ENCODE results near the gene GOLGA6L24. TPM values are rescaled to one million over a fixed set of nuclear protein-coding genes. Genes with fewer than 3 reads are reported as not detected.
"Not testable (repeated sequence)": the region's sequence is repeated elsewhere in the genome, so short reads cannot be mapped to it uniquely, and the experiment has no call there.

GOLGA6L24 gene, protein sequence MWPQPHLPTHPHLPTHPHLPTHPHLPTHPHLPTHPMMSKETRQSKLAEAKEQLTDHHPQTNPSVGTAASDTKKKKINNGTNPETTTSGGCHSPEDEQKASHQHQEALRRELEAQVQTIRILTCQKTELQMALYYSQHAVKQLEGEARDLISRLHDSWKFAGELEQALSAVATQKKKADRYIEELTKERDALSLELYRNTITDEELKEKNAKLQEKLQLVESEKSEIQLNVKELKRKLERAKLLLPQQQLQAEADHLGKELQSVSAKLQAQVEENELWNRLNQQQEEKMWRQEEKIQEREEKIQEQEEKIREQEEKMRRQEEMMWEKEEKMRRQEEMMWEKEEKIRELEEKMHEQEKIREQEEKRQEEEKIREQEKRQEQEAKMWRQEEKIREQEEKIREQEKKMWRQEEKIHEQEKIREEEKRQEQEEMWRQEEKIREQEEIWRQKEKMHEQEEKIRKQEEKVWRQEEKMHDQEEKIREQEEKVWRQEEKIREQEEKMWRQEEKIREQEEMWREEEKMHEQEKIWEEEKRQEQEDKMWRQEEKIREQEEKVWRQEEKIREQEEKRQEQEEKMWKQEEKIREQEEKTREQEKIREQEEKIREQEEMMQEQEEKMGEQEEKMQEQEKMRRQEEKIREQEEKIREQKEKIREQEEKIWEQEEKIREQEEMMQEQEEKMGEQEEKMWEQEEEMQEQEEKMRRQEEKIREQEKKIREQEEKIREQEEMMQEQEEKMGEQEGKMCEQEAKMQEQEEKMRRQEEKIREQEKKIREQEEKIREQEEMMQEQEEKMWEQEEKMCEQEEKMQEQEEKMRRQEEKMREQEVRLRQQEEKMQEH
- total RNA-seq: not detected in 2 replicates
- long read RNA-seq: 0 reads

DNA sequence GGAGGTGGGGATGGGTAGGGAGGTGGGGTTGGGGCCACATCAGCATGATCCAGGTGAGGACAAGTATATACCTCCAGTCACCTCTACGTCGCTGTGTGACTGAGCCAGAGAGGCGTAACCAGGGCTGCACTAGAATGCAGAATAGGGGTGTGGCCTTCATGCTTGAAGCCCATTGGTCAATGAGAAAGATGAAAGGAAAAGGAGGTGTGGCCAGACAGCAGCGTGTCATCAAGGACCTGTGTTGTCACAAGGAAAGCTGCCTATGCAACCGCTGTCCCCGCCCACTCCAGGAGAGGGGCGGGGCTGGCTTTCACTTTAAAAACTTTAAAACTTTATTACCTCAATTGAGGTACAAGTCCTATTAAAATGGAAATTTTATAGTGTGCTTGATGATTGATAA, at the start of gene GOLGA6L24:
Gene GOLGA6L24 (minus strand): TSS at position 101 of the 400 bp plus-strand sequence. CDS start 61 bp downstream, at position 40.
- H3K9me3 Mint-ChIP-seq (ENCODE audit: unreplicated experiment); H3K27ac Mint-ChIP-seq (ENCODE audit: unreplicated experiment); H3K4me3 Mint-ChIP-seq (ENCODE audit: unreplicated experiment); H3K36me3 Mint-ChIP-seq (ENCODE audit: unreplicated experiment); DNase-seq (ENCODE audit: extremely low spot score, unreplicated experiment); H3K4me1 Mint-ChIP-seq (ENCODE audit: unreplicated experiment); H3K27me3 Mint-ChIP-seq (ENCODE audit: unreplicated experiment): not testable (repeated sequence)

DNA sequence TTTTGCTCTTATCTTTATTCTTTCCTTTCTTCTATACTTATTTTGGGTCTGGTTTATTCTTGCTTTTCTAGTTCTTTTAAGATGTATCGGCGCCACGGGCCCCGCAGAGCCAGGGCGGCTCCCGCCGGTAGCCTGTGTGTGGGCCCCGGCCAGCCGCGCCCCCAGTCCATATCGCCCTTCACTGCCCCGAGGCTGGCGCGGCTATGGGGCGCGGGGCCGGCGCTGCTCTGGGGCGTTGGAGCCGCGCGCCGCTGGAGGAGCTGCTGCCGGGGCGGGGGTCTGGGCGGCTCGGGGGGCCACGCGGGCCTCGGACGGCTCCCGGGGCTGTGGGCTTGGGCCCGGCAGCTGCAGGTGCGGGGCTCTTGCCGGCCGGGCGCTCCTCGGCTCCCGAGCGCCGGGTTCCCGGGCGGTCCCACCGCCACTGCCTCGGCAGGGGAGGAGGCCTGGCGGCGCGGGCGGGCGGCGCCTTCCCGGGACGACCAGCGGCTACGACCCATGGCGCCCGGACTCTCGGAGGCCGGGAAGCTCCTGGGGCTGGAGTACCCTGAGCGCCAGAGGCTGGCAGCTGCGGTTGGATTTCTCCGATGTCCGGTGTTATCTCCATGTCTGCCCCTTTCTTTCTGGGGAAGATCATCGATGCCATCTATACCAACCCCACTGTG, 45.0 kb upstream of the GOLGA6L24 start:
- not testable (repeated sequence) for H3K27ac Mint-ChIP-seq (ENCODE audit: unreplicated experiment); H3K27me3 Mint-ChIP-seq (ENCODE audit: unreplicated experiment); DNase-seq (ENCODE audit: extremely low spot score, unreplicated experiment); H3K4me1 Mint-ChIP-seq (ENCODE audit: unreplicated experiment); H3K4me3 Mint-ChIP-seq (ENCODE audit: unreplicated experiment); H3K9me3 Mint-ChIP-seq (ENCODE audit: unreplicated experiment); H3K36me3 Mint-ChIP-seq (ENCODE audit: unreplicated experiment)

DNA sequence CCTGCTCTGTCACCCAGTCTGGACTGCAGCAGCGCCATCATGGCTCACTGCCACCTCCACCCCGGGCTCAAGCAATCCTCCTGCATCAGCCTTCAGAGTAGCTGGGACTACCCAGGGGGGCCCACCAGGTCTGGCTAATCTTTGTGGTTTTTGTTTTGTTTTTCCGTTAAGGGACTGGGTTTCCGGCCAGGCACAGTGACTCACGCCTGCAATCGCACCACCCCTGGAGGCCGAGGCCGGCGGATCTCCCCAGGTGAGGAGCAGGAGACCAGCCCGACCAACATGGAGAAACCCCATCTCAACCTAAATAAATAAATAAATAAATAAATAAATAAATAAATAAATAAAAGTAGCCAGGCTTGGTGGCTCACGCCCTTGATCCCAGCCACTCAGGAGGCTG, 38.1 kb upstream of the GOLGA6L24 start:
- not testable (repeated sequence) for H3K4me3 Mint-ChIP-seq (ENCODE audit: unreplicated experiment); H3K9me3 Mint-ChIP-seq (ENCODE audit: unreplicated experiment); H3K27me3 Mint-ChIP-seq (ENCODE audit: unreplicated experiment); DNase-seq (ENCODE audit: extremely low spot score, unreplicated experiment); H3K4me1 Mint-ChIP-seq (ENCODE audit: unreplicated experiment); H3K27ac Mint-ChIP-seq (ENCODE audit: unreplicated experiment); H3K36me3 Mint-ChIP-seq (ENCODE audit: unreplicated experiment)

DNA sequence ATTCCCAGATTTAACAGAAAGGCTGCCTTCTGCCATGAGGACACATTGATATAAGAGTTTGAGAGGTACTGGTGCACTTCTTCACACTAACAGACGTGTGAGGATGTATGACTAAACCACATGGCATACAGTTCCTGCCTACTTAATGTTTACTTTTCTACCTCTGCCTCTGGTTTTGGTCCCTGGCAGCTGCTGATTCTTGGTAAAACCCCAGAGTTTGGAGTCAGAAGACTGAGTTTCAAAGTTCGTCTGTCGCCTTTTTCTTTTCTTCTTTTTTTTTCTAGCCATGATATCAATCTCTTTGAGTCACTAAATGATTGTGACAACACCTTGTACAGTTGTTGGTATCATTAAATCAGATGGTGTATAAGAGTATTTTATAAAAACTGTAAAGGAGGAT, 22.2 kb upstream of the GOLGA6L24 start:
- H3K27me3 Mint-ChIP-seq (ENCODE audit: unreplicated experiment); H3K4me3 Mint-ChIP-seq (ENCODE audit: unreplicated experiment); H3K27ac Mint-ChIP-seq (ENCODE audit: unreplicated experiment); H3K4me1 Mint-ChIP-seq (ENCODE audit: unreplicated experiment); H3K9me3 Mint-ChIP-seq (ENCODE audit: unreplicated experiment); DNase-seq (ENCODE audit: extremely low spot score, unreplicated experiment); H3K36me3 Mint-ChIP-seq (ENCODE audit: unreplicated experiment): not testable (repeated sequence)

DNA sequence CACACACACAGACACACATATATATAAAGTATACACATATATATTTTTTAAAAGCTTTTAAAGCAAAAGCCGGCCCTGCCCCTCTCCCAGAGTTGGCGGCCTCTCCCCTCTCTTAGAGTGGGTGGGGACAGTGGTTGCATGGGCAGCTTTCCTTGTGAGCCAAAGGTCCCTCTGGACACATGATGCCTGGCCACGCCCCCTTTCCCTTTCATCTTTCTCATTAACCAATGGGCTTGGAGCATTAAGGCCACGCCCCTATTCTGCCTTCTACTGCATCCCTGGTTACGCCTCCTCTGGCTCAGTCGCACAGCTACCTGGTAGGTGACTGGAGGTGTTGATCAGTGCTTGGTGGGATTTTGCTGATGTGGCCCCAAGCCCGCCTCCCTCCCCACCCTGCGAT, 20.5 kb upstream of the GOLGA6L24 start, which contains the start of gene GOLGA8F:
Gene GOLGA8F (plus strand): TSS at position 301 of the 400 bp plus-strand sequence. CDS start 98 bp downstream, at position 399.
- not testable (repeated sequence) for H3K27ac Mint-ChIP-seq (ENCODE audit: unreplicated experiment); DNase-seq (ENCODE audit: extremely low spot score, unreplicated experiment); H3K4me1 Mint-ChIP-seq (ENCODE audit: unreplicated experiment); H3K9me3 Mint-ChIP-seq (ENCODE audit: unreplicated experiment); H3K27me3 Mint-ChIP-seq (ENCODE audit: unreplicated experiment); H3K36me3 Mint-ChIP-seq (ENCODE audit: unreplicated experiment); H3K4me3 Mint-ChIP-seq (ENCODE audit: unreplicated experiment)

DNA sequence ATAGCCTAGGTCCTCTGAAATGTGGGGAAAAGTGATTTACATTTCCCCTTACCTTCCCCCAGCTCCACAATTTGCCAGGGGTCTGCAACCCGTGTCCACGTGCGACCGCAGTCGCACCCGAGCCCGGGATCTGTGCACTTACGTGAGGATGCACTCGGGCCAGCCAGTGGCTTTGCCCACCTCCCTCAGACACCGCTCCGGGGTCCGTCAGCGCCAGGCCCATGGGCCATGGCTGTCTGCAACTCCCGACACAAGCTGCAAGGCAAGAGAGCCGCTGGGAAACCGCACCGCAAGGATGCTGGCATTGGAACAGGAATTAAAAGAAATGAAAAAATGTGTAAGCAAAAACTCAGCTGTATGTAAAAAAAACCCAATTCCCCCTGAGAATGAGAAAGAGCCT, 7.6 kb upstream of the GOLGA6L24 start:
- not testable (repeated sequence) for H3K27me3 Mint-ChIP-seq (ENCODE audit: unreplicated experiment); H3K36me3 Mint-ChIP-seq (ENCODE audit: unreplicated experiment); H3K27ac Mint-ChIP-seq (ENCODE audit: unreplicated experiment); H3K4me3 Mint-ChIP-seq (ENCODE audit: unreplicated experiment); DNase-seq (ENCODE audit: extremely low spot score, unreplicated experiment); H3K4me1 Mint-ChIP-seq (ENCODE audit: unreplicated experiment); H3K9me3 Mint-ChIP-seq (ENCODE audit: unreplicated experiment)

DNA sequence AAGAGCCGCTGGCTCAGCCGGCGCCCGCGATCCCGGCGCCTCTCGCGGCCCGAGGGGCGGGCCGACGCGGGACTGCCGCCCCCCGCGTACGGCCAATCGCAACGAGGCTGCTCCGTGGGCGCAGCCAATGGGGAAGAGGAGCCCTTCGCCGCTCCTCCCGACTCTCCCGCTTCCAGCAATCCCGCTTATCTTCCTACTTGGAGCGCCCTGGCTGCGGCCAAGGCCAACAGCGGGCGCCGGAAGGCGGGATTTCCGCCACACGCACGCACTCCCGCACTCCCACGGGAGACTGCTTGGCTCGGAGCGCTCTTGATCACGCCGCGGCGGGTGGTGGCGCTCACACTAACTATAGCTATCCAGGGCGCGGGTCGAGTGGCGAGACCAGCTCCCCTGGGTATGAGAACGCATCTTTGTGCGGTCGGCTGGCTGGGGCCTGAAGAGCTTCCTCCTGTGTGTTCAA, 35.7 kb downstream of the GOLGA6L24 start, which contains the start of gene HERC2:
Gene HERC2 (minus strand): TSS at position 51 of the 460 bp plus-strand sequence. CDS start 746 bp downstream, outside the sequence.
- H3K9me3 Mint-ChIP-seq (ENCODE audit: unreplicated experiment); H3K36me3 Mint-ChIP-seq (ENCODE audit: unreplicated experiment); H3K4me1 Mint-ChIP-seq (ENCODE audit: unreplicated experiment); DNase-seq (ENCODE audit: extremely low spot score, unreplicated experiment); H3K27me3 Mint-ChIP-seq (ENCODE audit: unreplicated experiment): not testable (repeated sequence)
- H3K27ac Mint-ChIP-seq (ENCODE audit: unreplicated experiment): peak within 1 kb of the TSS; percentile 84
- H3K4me3 Mint-ChIP-seq (ENCODE audit: unreplicated experiment): peak within 1 kb of the TSS; percentile 98

DNA sequence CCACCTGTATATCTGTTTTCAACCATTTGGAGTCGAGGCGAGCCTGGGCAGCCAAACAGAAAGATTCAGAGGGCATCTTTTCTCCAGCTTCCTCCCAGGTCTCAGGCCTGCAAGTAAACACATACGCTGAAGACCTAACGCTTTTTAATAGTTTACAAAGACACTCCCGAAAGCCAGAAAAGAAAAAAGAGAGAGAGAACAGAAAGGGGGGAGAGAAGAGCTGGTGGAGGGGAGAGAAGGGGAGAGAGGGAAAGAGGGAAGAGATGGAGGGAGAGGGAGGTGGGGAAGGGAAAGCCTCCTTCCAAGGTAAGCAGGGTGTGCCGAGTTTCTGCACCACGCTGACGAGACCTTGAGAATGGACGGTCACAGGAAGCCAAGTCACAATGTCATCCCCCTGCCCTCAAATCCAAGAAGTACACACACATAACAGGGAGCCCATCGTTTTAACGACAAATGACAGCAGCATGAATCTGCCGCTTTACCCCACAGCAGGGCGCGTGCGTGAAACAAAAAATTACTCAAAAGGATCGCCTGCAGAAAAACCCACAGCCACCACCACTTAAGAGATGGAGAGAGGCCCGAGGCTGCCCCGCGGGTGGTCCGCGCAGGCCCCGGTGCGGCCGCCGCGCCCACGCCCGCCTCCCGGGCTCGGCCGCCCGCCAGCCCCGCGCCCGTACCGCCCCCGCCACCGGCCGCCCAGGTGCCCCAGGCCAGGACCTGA, 36.4 kb downstream of the GOLGA6L24 start:
- not testable (repeated sequence) for H3K4me1 Mint-ChIP-seq (ENCODE audit: unreplicated experiment); H3K36me3 Mint-ChIP-seq (ENCODE audit: unreplicated experiment); DNase-seq (ENCODE audit: extremely low spot score, unreplicated experiment); H3K9me3 Mint-ChIP-seq (ENCODE audit: unreplicated experiment); H3K27me3 Mint-ChIP-seq (ENCODE audit: unreplicated experiment)
- H3K27ac Mint-ChIP-seq (ENCODE audit: unreplicated experiment): peak overlapping the region; percentile 84
- peak overlapping the region; percentile 98 for H3K4me3 Mint-ChIP-seq (ENCODE audit: unreplicated experiment)

DNA sequence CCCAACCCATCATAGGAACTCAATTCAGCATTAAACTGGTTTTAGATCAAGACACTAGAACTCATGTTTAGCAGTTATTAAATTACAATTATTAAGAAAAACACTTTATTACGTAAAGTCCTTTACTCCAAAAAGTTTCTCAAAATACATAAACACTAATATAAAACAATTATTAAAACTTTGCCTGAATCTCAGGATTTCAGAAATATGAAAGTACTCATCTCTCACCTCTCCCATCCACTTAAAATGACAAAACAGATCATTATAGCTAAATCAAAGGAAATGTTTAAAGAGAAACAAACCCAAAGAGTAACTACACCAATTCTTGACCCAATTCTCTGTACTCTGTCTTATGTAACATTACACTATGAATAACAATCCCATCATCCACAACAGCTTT, 38.2 kb downstream of the GOLGA6L24 start:
- DNase-seq (ENCODE audit: extremely low spot score, unreplicated experiment); H3K27ac Mint-ChIP-seq (ENCODE audit: unreplicated experiment); H3K27me3 Mint-ChIP-seq (ENCODE audit: unreplicated experiment); H3K4me3 Mint-ChIP-seq (ENCODE audit: unreplicated experiment); H3K9me3 Mint-ChIP-seq (ENCODE audit: unreplicated experiment); H3K4me1 Mint-ChIP-seq (ENCODE audit: unreplicated experiment): not testable (repeated sequence)
- peaks cover 17% of the 10 kb centered on the region for H3K36me3 Mint-ChIP-seq (ENCODE audit: unreplicated experiment)

DNA sequence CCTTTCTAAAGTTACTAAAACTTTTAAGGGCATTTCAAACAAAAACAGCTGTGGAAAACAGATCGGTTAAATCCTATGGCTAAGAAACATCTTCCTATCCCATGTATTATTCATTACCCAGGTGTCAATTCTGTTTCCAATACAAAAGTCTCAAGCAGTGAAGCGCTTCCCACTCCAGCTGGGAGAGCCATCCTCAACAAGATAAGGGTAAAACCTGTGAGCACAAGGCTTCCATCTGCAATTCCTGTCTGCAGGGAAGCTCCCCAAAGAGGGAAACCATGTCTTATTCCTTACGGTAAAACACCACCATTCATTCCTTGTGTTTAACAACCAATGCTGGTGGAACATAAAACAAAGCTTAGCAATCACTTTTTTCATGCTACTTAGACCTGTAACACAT, 39.1 kb downstream of the GOLGA6L24 start:
- not testable (repeated sequence) for DNase-seq (ENCODE audit: extremely low spot score, unreplicated experiment); H3K27ac Mint-ChIP-seq (ENCODE audit: unreplicated experiment); H3K4me3 Mint-ChIP-seq (ENCODE audit: unreplicated experiment); H3K27me3 Mint-ChIP-seq (ENCODE audit: unreplicated experiment); H3K4me1 Mint-ChIP-seq (ENCODE audit: unreplicated experiment); H3K9me3 Mint-ChIP-seq (ENCODE audit: unreplicated experiment)
- peaks cover 21% of the 10 kb centered on the region for H3K36me3 Mint-ChIP-seq (ENCODE audit: unreplicated experiment)

DNA sequence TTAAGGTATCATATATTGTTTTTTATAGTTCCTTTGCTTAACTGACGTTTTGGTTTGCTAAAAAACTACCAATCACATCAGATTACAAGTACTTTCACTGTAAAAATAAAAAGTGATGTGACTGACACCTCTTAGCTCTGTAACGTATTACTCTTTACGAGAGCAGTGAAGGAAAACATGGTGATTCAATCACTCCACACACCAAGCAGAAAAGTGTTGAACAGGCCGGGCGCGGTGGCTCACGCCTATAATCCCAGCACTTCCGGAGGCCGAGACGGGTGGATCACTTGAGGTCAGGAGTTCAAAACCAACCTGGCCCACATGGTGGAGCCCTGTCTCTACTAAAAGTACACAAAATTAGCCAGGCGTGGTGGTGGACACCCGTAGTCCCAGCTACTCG, 39.8 kb downstream of the GOLGA6L24 start:
- H3K4me1 Mint-ChIP-seq (ENCODE audit: unreplicated experiment); H3K4me3 Mint-ChIP-seq (ENCODE audit: unreplicated experiment); H3K9me3 Mint-ChIP-seq (ENCODE audit: unreplicated experiment); H3K27ac Mint-ChIP-seq (ENCODE audit: unreplicated experiment); H3K27me3 Mint-ChIP-seq (ENCODE audit: unreplicated experiment); DNase-seq (ENCODE audit: extremely low spot score, unreplicated experiment): not testable (repeated sequence)
- peaks cover 24% of the 10 kb centered on the region for H3K36me3 Mint-ChIP-seq (ENCODE audit: unreplicated experiment)

All from osteocyte (in vitro differentiated cells).